OCI-LY1 (cell line): ENCODE measurements around the gene PIM1.

Experiments
- CTCF ChIP-seq: fragments of 200-600 bp; sonication (generic), shearing (Covaris generic); IDR thresholded peaks from 2 replicates; pipeline ENCODE4 v1.5.1; 2017; ENCODE audit warnings: mild to moderate bottlenecking, antibody characterized with exemption, low read length, moderate library complexity, mixed read lengths
- EZH2 ChIP-seq: fragments of 200-600 bp; sonication (generic), shearing (Covaris generic); IDR thresholded peaks from 2 replicates; pipeline ENCODE4 v1.8.0; 2017; ENCODE audit warnings: borderline replicate concordance, mixed run types, mild to moderate bottlenecking, antibody characterized with exemption, low read length, moderate library complexity, mixed read lengths

- TF ChIP-seq CTCF, result no peak
- no peak for TF ChIP-seq EZH2
Measured at GRCh38 chr6:37125774-37126492, 44.0 kb upstream of the PIM1 start.
